HCT116 (cell line): ENCODE measurements around the gene BCDIN3D. TPM values are rescaled to one million over a fixed set of nuclear protein-coding genes. Genes with fewer than 3 reads are reported as not detected.

Experiments used
- ATAC-seq: fragments of 200-7000 bp; cut with Tn5 transposase; 2 replicates; pipeline ENCODE4 v1.9.1; 2020; ENCODE audit warnings: mild to moderate bottlenecking, moderate library complexity
- BruUV-seq: library from RNA; stranded (reverse); fragments of 400-500 nt; replicated peaks from 2 replicates; lab custom pipeline; 2021; lab: Mats Ljungman, UMichigan
- CTCF ChIA-PET: fragments of 300-600 bp; sonication (Branson Sonifier 250); formaldehyde crosslinking; loops from one replicate; lab custom pipeline; 2021; ENCODE audit warnings: antibody characterized with exemption; lab: Charles Lee
- POLR2A ChIA-PET: fragments of 300-600, 350-600 bp; sonication (Branson Sonifier 250); formaldehyde crosslinking; loops from one replicate; lab custom pipeline; 2021; ENCODE audit warnings: antibody characterized with exemption; lab: Charles Lee
- RAD21 ChIA-PET, 2 experiments: fragments of 300-600 bp; sonication (Branson Sonifier 250); formaldehyde crosslinking; loops; one replicate each; lab custom pipeline; 2023; ENCODE audit warnings: low total read pairs in 2 of 2; ENCODE audit not compliant: uncharacterized antibody in 2 of 2, unreplicated experiment in 2 of 2, low non-redundant PET in 1 of 2; lab: Charles Lee
- DNase-seq: peaks from one replicate; pipeline ENCODE4 v3.0.0-alpha.2; 2010; ENCODE audit warnings: low read depth, low spot score
- H2AFZ ChIP-seq: fragments of 200-600 bp; shearing (Covaris generic), sonication (generic); 2 replicates; pipeline ENCODE4 v1.6.1; 2017; ENCODE audit warnings: low read depth, mixed run types, mixed read lengths, antibody characterized with exemption, low read length; ENCODE audit not compliant: poor library complexity, severe bottlenecking
- H3K27ac ChIP-seq: 2 replicates; pipeline ENCODE4 v1.5.1; 2012; ENCODE audit warnings: low read depth, low read length
- H3K27me3 ChIP-seq: fragments of 200-600 bp; sonication (generic); 2 replicates; pipeline ENCODE4 v1.6.1; 2016; ENCODE audit warnings: mixed run types, low read length, mixed read lengths; ENCODE audit not compliant: insufficient read depth
- H3K36me3 ChIP-seq, 2 experiments: fragments of 200-500 bp in 1 of 2; fragments of 200-600 bp in 1 of 2; sonication (Bioruptor generic) in 1 of 2; sonication (generic) in 1 of 2; 2 replicates each; pipeline versions ENCODE4 v1.5.1 to v1.6.1; 2014 to 2016; ENCODE audit warnings: low read length in 2 of 2, inconsistent platforms in 1 of 2, mixed read lengths in 1 of 2, mixed run types in 1 of 2; ENCODE audit not compliant: insufficient read depth in 2 of 2, control insufficient read depth in 1 of 2
- H3K4me1 ChIP-seq, 2 experiments: fragments of 200-600 bp in 1 of 2; sonication (generic) in 1 of 2; 2 replicates each; pipeline versions ENCODE4 v1.5.1 to v1.6.1; 2012 to 2017; ENCODE audit warnings: low read length in 2 of 2, inconsistent platforms in 1 of 2, mild to moderate bottlenecking in 1 of 2, mixed read lengths in 1 of 2, mixed run types in 1 of 2, moderate library complexity in 1 of 2; ENCODE audit not compliant: insufficient read depth in 2 of 2, control insufficient read depth in 1 of 2
- H3K4me2 ChIP-seq: fragments of 200-600 bp; sonication (generic); 2 replicates; pipeline ENCODE4 v1.6.1; 2017; ENCODE audit warnings: mixed run types, low read length, mixed read lengths
- H3K4me3 ChIP-seq, 2 experiments: fragments of 200-600 bp in 1 of 2; sonication (generic) in 1 of 2; replicated peaks in 1 of 2; 2 replicates each; pipeline ENCODE4 v1.5.1; 2011 to 2016; ENCODE audit warnings: low read length in 2 of 2, control low read depth in 1 of 2, low read depth in 1 of 2, mild to moderate bottlenecking in 1 of 2, mixed read lengths in 1 of 2, mixed run types in 1 of 2
- H3K79me2 ChIP-seq: fragments of 200-600 bp; sonication (generic); 2 replicates; pipeline ENCODE4 v1.6.1; 2017; ENCODE audit warnings: mild to moderate bottlenecking, mixed run types, low read length, moderate library complexity, mixed read lengths; ENCODE audit not compliant: insufficient read depth
- H3K9ac ChIP-seq: fragments of 200-600 bp; sonication (generic); 2 replicates; pipeline ENCODE4 v1.6.1; 2016; ENCODE audit warnings: low read length, mixed read lengths
- H3K9me2 ChIP-seq: fragments of 200-600 bp; sonication (generic), shearing (Covaris generic); 2 replicates; pipeline ENCODE4 v1.6.1; 2017; ENCODE audit warnings: mixed run types, mild to moderate bottlenecking, moderate library complexity; ENCODE audit not compliant: insufficient read depth
- H3K9me3 ChIP-seq, 2 experiments: fragments of 200-500 bp in 1 of 2; fragments of 200-600 bp in 1 of 2; sonication (Bioruptor generic) in 1 of 2; sonication (generic) in 1 of 2; 2 replicates each; pipeline ENCODE4 v1.6.1; 2014 to 2017; ENCODE audit warnings: low read length in 2 of 2, mixed read lengths in 2 of 2, inconsistent platforms in 1 of 2, low read depth in 1 of 2, mild to moderate bottlenecking in 1 of 2, mixed run types in 1 of 2, moderate library complexity in 1 of 2; ENCODE audit not compliant: control insufficient read depth in 1 of 2, insufficient read depth in 1 of 2
- H4K20me1 ChIP-seq: fragments of 200-600 bp; sonication (generic), shearing (Covaris generic); 2 replicates; pipeline ENCODE4 v1.6.1; 2017; ENCODE audit warnings: mixed run types, mild to moderate bottlenecking, moderate library complexity; ENCODE audit not compliant: insufficient read depth
- CEBPB ChIP-seq: IDR thresholded peaks from 2 replicates; pipeline ENCODE4 v1.6.1; 2012; ENCODE audit warnings: low read depth
- ELF1 ChIP-seq: IDR thresholded peaks from 2 replicates; pipeline ENCODE4 v1.6.1; 2012; ENCODE audit warnings: low read depth, borderline replicate concordance
- TCF7L2 ChIP-seq: IDR thresholded peaks from 2 replicates; pipeline ENCODE4 v1.7.0; 2011; ENCODE audit warnings: borderline replicate concordance, inconsistent platforms; ENCODE audit not compliant: insufficient read depth, insufficient read length; ENCODE audit errors: extremely low read depth
- YY1 ChIP-seq: IDR thresholded peaks from 2 replicates; pipeline ENCODE4 v1.6.1; 2011; ENCODE audit warnings: low read length, low read depth, moderate library complexity, mild to moderate bottlenecking; ENCODE audit not compliant: insufficient replicate concordance; ENCODE audit errors: extremely low read depth
- ZNF274 ChIP-seq: fragments of 200-500 bp; sonication (Bioruptor generic); IDR thresholded peaks from 2 replicates; pipeline ENCODE4 v1.6.1; 2014; ENCODE audit warnings: mild to moderate bottlenecking, low read depth, low read length, inconsistent platforms
- intact Hi-C: fragments of 100-400 bp; cut with micrococcal nuclease; formaldehyde crosslinking; loops from 2 replicates; pipeline ENCODE4 v1.10.0; 2022
- total RNA-seq: library from RNA; stranded (reverse); gene quantifications from one replicate; pipeline ENCODE4 v1.2.1, GENCODE V29; 2021; ENCODE audit not compliant: unreplicated experiment
- TF ChIP-seq, protein P1 (sequence below), 3 experiments: fragments of 200-600 bp in 1 of 3; sonication (generic) in 1 of 3; IDR thresholded peaks in 2 of 3; conservative IDR thresholded peaks in 1 of 3; 2 replicates each; pipeline ENCODE4 v1.5.1; 2012 to 2017; ENCODE audit warnings: low read depth in 2 of 3, low read length in 2 of 3, antibody characterized with exemption in 1 of 3, borderline replicate concordance in 1 of 3, control low read depth in 1 of 3, mild to moderate bottlenecking in 1 of 3, mixed read lengths in 1 of 3, mixed run types in 1 of 3, moderate library complexity in 1 of 3; ENCODE audit not compliant: insufficient read depth in 1 of 3

Gene BCDIN3D
- total RNA-seq, 1 experiment from 2014 or later = 5.7 TPM

DNA sequence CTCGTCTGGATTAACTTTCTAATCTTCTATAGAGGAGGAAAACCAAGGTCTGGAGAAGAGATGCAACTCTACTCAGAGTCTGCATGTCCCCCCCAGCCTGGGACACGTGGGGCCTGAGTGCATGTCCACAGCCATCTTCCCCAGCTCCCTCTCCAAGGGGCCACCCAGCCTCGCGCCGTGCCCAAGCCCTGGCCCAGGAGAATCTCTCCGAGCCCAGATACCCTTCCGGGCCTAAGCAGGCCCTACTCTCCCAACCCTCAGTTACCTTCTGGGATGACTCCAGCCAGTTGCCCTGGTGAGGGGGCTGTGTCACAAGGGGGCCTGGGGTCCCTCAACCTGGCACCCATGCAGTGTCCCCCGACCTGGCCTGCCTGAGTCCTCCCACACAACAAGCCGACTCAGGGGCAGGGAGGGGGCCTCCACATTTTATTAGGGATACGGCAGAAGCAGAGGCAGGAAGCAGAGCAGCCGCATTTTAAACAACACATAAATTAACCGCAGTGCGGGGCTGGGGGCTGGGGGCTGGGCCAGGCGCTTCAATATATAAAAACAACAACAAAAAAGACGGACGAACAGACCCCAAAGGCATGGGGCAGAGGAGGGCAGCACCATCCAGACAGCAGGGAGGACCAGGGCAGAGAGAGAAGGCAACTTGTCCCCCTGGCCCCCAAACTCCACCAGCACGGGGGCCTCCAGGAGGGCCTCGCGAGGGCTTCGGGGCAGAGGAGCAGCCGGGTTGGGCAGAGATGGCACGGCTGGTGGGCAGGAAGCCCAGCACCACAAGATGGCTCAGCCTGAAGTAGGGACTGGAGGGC, 52.0 kb downstream of the BCDIN3D start (continued):
- TF ChIP-seq, protein P1, sequence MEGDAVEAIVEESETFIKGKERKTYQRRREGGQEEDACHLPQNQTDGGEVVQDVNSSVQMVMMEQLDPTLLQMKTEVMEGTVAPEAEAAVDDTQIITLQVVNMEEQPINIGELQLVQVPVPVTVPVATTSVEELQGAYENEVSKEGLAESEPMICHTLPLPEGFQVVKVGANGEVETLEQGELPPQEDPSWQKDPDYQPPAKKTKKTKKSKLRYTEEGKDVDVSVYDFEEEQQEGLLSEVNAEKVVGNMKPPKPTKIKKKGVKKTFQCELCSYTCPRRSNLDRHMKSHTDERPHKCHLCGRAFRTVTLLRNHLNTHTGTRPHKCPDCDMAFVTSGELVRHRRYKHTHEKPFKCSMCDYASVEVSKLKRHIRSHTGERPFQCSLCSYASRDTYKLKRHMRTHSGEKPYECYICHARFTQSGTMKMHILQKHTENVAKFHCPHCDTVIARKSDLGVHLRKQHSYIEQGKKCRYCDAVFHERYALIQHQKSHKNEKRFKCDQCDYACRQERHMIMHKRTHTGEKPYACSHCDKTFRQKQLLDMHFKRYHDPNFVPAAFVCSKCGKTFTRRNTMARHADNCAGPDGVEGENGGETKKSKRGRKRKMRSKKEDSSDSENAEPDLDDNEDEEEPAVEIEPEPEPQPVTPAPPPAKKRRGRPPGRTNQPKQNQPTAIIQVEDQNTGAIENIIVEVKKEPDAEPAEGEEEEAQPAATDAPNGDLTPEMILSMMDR (IDR thresholded peaks at IDR 0.05 in 2 of 3, conservative IDR thresholded peaks at IDR 0.05 in 1 of 3; ENCODE audit: borderline replicate concordance in 1 of 3, insufficient read depth in 1 of 3, low read depth in 2 of 3, low read length in 2 of 3) = no peak
- TF ChIP-seq YY1 (no peak), TCF7L2 (no peak), CEBPB (no peak), ELF1 (no peak)

DNA sequence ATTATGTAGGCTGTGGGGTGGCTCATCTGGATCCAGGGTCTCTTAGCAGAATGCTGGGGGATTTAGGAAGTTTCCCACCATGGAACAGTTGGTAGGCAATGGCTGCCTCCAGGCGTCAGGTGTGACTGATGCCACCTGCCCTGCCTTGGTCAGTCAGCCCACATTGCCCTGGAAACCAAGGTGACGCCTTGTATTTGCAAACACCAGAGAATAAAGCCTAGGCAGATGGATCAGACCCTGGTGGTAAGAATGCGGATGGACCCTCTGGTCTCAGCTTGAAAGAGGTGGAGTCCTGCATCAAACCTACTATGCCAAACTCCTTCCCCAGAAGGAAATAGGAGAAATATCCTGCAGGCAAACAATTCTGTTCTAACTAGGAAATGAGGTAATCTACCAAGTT, 52.9 kb downstream of the BCDIN3D start:
- DNase-seq (no peak), ATAC-seq (peak; percentile 44; the same call in 1 of the 2 replicates)
- Histone ChIP-seq H4K20me1 (no peaks in the 10 kb centered on the region), H3K27me3 (no peaks in the 10 kb centered on the region), H3K4me3 (no peak overlapping the region), H3K36me3 (no peaks in the 10 kb centered on the region), H3K9me2 (no peaks in the 10 kb centered on the region), H3K4me1 (peaks cover 0 to 3% of the 10 kb centered on the region in 2 experiments; a peak in 1 of 4 replicates), H3K79me2 (no peaks in the 10 kb centered on the region), H2AFZ (no peak overlapping the region), H3K4me2 (no peak overlapping the region), H3K9me3 (no peaks in the 10 kb centered on the region), H3K9ac (no peak overlapping the region), H3K27ac (no peak overlapping the region)
- intact Hi-C loops = no loop called here
- TSS peak; percentile 18 for BruUV-seq
- CTCF ChIA-PET = no interaction called here
- POLR2A ChIA-PET = no interaction called here
- no peak for TF ChIP-seq ZNF274
- TF ChIP-seq, protein P1 (IDR thresholded peaks at IDR 0.05 in 2 of 3, conservative IDR thresholded peaks at IDR 0.05 in 1 of 3; ENCODE audit: borderline replicate concordance in 1 of 3, insufficient read depth in 1 of 3, low read depth in 2 of 3, low read length in 2 of 3) = peak in 2 of 3 experiments; percentile 17 to 26; a peak in 2 of 6 replicates
- RAD21 ChIA-PET = no interaction called here
